Measurements from ENCODE around the gene VAV2.

The VAV2 gene

GRCh38 chr9:133880136-133880535 is 112.0 kb downstream of the VAV2 start:
- in situ Hi-C loops (cut with HindIII; ENCODE audit: low sequenced_read_pairs): loop anchor here (10.0 kb wide), 1 partner anchor 55 kb away; no protein-coding TSS in a partner anchor

GRCh38 chr9:133879615-133880014 is 112.5 kb downstream of the VAV2 start:
- in situ Hi-C loops (cut with HindIII; ENCODE audit: low sequenced_read_pairs): loop anchor here (10.0 kb wide), 1 partner anchor 55 kb away; no protein-coding TSS in a partner anchor

GRCh38 chr9:133878402-133878801 is 113.7 kb downstream of the VAV2 start:
- in situ Hi-C loops (cut with HindIII; ENCODE audit: low sequenced_read_pairs): no loop called here

GRCh38 chr9:133877967-133878366 is 114.2 kb downstream of the VAV2 start:
- in situ Hi-C loops (cut with HindIII; ENCODE audit: low sequenced_read_pairs): no loop called here

GRCh38 chr9:133877327-133877726 is 114.8 kb downstream of the VAV2 start:
- in situ Hi-C loops (cut with HindIII; ENCODE audit: low sequenced_read_pairs): no loop called here

- in situ Hi-C loops (cut with HindIII; ENCODE audit: low sequenced_read_pairs): no loop called here
These were observed 115.3 kb downstream of the VAV2 start for GRCh38 chr9:133876836-133877235.

GRCh38 chr9:133876144-133876543 is 116.0 kb downstream of the VAV2 start:
- in situ Hi-C loops (cut with HindIII; ENCODE audit: low sequenced_read_pairs): no loop called here

GRCh38 chr9:133875131-133875530 is 117.0 kb downstream of the VAV2 start:
- in situ Hi-C loops (cut with HindIII; ENCODE audit: low sequenced_read_pairs): no loop called here

GRCh38 chr9:133874659-133875058 is 117.5 kb downstream of the VAV2 start:
- in situ Hi-C loops (cut with HindIII; ENCODE audit: low sequenced_read_pairs): no loop called here

- in situ Hi-C loops (cut with HindIII; ENCODE audit: low sequenced_read_pairs): no loop called here
These were observed 118.0 kb downstream of the VAV2 start for GRCh38 chr9:133874060-133874657.

GRCh38 chr9:133873461-133873891 is 118.6 kb downstream of the VAV2 start:
- in situ Hi-C loops (cut with HindIII; ENCODE audit: low sequenced_read_pairs): no loop called here

- in situ Hi-C loops (cut with HindIII; ENCODE audit: low sequenced_read_pairs): no loop called here
These were observed 119.1 kb downstream of the VAV2 start for GRCh38 chr9:133873009-133873408.

GRCh38 chr9:133870598-133871595 is 121.2 kb downstream of the VAV2 start:
- in situ Hi-C loops (cut with HindIII; ENCODE audit: low sequenced_read_pairs): no loop called here

GRCh38 chr9:133869674-133870405 is 122.3 kb downstream of the VAV2 start:
- in situ Hi-C loops (cut with HindIII; ENCODE audit: low sequenced_read_pairs): no loop called here

- in situ Hi-C loops (cut with HindIII; ENCODE audit: low sequenced_read_pairs): no loop called here
These were observed 123.9 kb downstream of the VAV2 start for GRCh38 chr9:133868203-133868602.

GRCh38 chr9:133866946-133867345 is 125.2 kb downstream of the VAV2 start:
- in situ Hi-C loops (cut with HindIII; ENCODE audit: low sequenced_read_pairs): no loop called here

- in situ Hi-C loops (cut with HindIII; ENCODE audit: low sequenced_read_pairs): loop anchor here (5.0 kb wide), 1 partner anchor 52 kb away; no protein-coding TSS in a partner anchor
These were observed 128.1 kb downstream of the VAV2 start for GRCh38 chr9:133864011-133864410.

- in situ Hi-C loops (cut with HindIII; ENCODE audit: low sequenced_read_pairs): loop anchor here (5.0 kb wide), 1 partner anchor 51 kb away; no protein-coding TSS in a partner anchor
These were observed 128.9 kb downstream of the VAV2 start for GRCh38 chr9:133863257-133863592.

GRCh38 chr9:133862585-133863256 is 129.4 kb downstream of the VAV2 start:
- in situ Hi-C loops (cut with HindIII; ENCODE audit: low sequenced_read_pairs): loop anchor here (5.0 kb wide), 1 partner anchor 50 kb away; no protein-coding TSS in a partner anchor

GRCh38 chr9:133861692-133862091 is 130.4 kb downstream of the VAV2 start:
- in situ Hi-C loops (cut with HindIII; ENCODE audit: low sequenced_read_pairs): loop anchor here (5.0 kb wide), 1 partner anchor 49 kb away; no protein-coding TSS in a partner anchor

All from endothelial cell of hepatic sinusoid (primary cell).